Lung (tissue), 12 donors: ENCODE measurements around the gene VPS8. TPM values are rescaled to one million over a fixed set of nuclear protein-coding genes. Genes with fewer than 3 reads are reported as not detected.

Experiments
- ATAC-seq: fragments of 200-7000 bp; cut with Tn5 transposase; one replicate; pipeline ENCODE4 v1.9.1; 2020; ENCODE audit warnings: moderate number of reproducible peaks; ENCODE audit not compliant: insufficient read depth, low FRiP score
- DNase-seq, 3 donors: peaks; one replicate each; pipeline ENCODE4 v3.0.0-alpha.2; 2013 to 2017
- H3K27ac ChIP-seq, 2 donors: one replicate each; pipeline ENCODE4 v1.5.1; 2013; ENCODE audit warnings: mild to moderate bottlenecking in 2 of 2, moderate library complexity in 2 of 2, control low read depth in 1 of 2, inconsistent platforms in 1 of 2, low read depth in 1 of 2, low read length in 1 of 2
- H3K27me3 ChIP-seq, 3 donors: one replicate each; pipeline ENCODE4 v1.5.1; 2013; ENCODE audit warnings: low read length in 2 of 3; ENCODE audit not compliant: control insufficient read depth in 3 of 3, insufficient read depth in 3 of 3
- H3K36me3 ChIP-seq, 4 donors: one replicate each; pipeline ENCODE4 v1.5.1; 2013; ENCODE audit warnings: low read length in 4 of 4, mild to moderate bottlenecking in 1 of 4, moderate library complexity in 1 of 4; ENCODE audit not compliant: control insufficient read depth in 4 of 4, insufficient read depth in 4 of 4
- H3K4me1 ChIP-seq, 5 donors: one replicate each; pipeline ENCODE4 v1.5.1; 2013; ENCODE audit warnings: low read length in 5 of 5, mild to moderate bottlenecking in 2 of 5, moderate library complexity in 1 of 5; ENCODE audit not compliant: control insufficient read depth in 5 of 5, insufficient read depth in 5 of 5
- H3K4me3 ChIP-seq: one replicate; pipeline ENCODE4 v1.5.1; 2013; ENCODE audit warnings: mild to moderate bottlenecking, control low read depth, moderate library complexity
- H3K9ac ChIP-seq, 2 donors: one replicate each; pipeline ENCODE4 v1.5.1; 2013; ENCODE audit warnings: low read length in 2 of 2, control low read depth in 1 of 2; ENCODE audit not compliant: insufficient read depth in 1 of 2
- H3K9me3 ChIP-seq, 4 donors: one replicate each; pipeline ENCODE4 v1.5.1; 2013; ENCODE audit warnings: low read length in 3 of 4, mild to moderate bottlenecking in 1 of 4, moderate library complexity in 1 of 4; ENCODE audit not compliant: control insufficient read depth in 4 of 4, insufficient read depth in 3 of 4
- WGBS, 2 donors: extraction: QIAGEN DNeasy Blood & Tissue Kit; methylation state at CpG; one replicate each; pipeline ENCODE4 v1.1.7; 2013; 5-methylcytosine and 5-hydroxymethylcytosine counted together
- polyA plus RNA-seq, 2 donors: library from polyadenylated mRNA; stranded (reverse); fragments of 200-250 nt; gene quantifications; one replicate each; pipeline ENCODE4 v1.2.1, GENCODE V29; 2013
- total RNA-seq, 2 donors: library from RNA; depleted of rRNA in 1 of 2; stranded (reverse); fragments of >200 nt in 1 of 2; gene quantifications; one replicate each; pipeline ENCODE4 v1.2.1, GENCODE V29; 2014 to 2021
- TF ChIP-seq, protein P1 (sequence below): IDR thresholded peaks from 2 replicates; pipeline ENCODE4 v1.5.1; 2012; ENCODE audit warnings: mild to moderate bottlenecking; ENCODE audit errors: control extremely low read depth, extremely low read depth
- donor health status: control.
- donor health status: control.
- donor health status: Bipolar disorder and iron deficiency.
- donor health status: healthy.
- donor health status: DM: yes; HTN: yes; CAD: no.

The VPS8 gene
- total and polyA plus RNA-seq, 4 donors: 13.9 to 184 (median 38.5) TPM

GRCh38 chr3:184907681-184908649 is 96.0 kb downstream of the VPS8 start:
- Histone ChIP-seq H3K27me3 (no peaks in the 10 kb centered on the region), H3K36me3 (peaks cover 0 to 13% (median 6%) of the 10 kb centered on the region in 4 donors), H3K9ac (no peak overlapping the region), H3K4me3 (no peak overlapping the region), H3K9me3 (peaks cover 0 to 4% (median 0%) of the 10 kb centered on the region in 4 donors), H3K4me1 (peaks cover 0 to 9% (median 0%) of the 10 kb centered on the region in 5 donors), H3K27ac (no peak overlapping the region)
- TF ChIP-seq, protein P1, sequence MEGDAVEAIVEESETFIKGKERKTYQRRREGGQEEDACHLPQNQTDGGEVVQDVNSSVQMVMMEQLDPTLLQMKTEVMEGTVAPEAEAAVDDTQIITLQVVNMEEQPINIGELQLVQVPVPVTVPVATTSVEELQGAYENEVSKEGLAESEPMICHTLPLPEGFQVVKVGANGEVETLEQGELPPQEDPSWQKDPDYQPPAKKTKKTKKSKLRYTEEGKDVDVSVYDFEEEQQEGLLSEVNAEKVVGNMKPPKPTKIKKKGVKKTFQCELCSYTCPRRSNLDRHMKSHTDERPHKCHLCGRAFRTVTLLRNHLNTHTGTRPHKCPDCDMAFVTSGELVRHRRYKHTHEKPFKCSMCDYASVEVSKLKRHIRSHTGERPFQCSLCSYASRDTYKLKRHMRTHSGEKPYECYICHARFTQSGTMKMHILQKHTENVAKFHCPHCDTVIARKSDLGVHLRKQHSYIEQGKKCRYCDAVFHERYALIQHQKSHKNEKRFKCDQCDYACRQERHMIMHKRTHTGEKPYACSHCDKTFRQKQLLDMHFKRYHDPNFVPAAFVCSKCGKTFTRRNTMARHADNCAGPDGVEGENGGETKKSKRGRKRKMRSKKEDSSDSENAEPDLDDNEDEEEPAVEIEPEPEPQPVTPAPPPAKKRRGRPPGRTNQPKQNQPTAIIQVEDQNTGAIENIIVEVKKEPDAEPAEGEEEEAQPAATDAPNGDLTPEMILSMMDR: no peak
- 95 to 97% methylated on average over 14 of the region's 14 CpGs for WGBS, 2 donors
- no peak for ATAC-seq
- DNase-seq: peak in 1 of 3 donors; percentile 26

DNA sequence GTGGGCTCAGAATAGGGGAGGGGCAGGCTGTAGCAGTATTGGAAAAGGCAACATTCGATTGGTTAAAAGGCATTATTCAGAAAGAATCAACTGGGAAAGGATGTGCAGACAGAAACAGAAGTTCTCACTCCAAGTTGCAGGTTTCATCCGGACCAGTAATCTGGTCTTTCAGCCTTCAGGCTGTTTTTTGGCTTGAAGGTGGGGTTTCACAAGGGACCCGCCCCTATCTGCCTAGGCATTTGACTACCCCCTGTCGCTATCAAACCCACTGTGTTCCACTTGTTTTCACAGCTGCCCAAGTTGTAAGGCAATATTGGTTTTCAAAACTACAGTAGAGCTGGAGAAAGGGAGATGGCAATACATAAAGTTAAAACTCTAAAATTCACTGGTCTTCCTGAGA is 96.9 kb downstream of the VPS8 start:
- Histone ChIP-seq H3K36me3 (peaks cover 0 to 13% (median 6%) of the 10 kb centered on the region in 4 donors), H3K27ac (no peak overlapping the region), H3K9me3 (peaks cover 0 to 4% (median 0%) of the 10 kb centered on the region in 4 donors), H3K9ac (no peak overlapping the region), H3K27me3 (no peaks in the 10 kb centered on the region), H3K4me1 (peaks cover 0 to 9% (median 0%) of the 10 kb centered on the region in 5 donors), H3K4me3 (no peak overlapping the region)
- WGBS, 2 donors: 94 to 95% methylated on average over 4 of the region's 4 CpGs
- DNase-seq (no peak), ATAC-seq (no peak)
- TF ChIP-seq, protein P1: no peak

DNA sequence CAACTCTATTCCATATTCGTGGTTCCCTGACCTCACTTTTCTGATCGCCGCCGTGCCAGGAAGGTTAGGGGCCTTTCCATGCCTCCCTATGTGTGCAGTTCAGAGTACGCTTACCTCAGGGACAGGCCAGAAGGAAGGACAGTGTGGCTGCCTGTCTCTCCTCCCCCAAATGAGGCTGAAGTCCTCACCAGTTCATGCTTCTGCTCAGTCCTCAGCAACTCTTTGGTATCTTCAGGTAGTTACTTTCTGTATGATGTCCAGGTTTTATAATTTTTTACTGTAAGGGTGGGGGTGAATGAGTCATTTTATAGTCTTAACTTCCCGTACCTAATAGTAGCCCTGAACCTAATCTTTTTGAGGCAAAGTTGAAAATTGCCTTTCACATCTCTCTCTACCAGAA is 98.7 kb downstream of the VPS8 start:
- Histone ChIP-seq H3K36me3 (peaks cover 5 to 14% (median 9%) of the 10 kb centered on the region in 4 donors), H3K4me1 (peaks cover 0 to 9% (median 0%) of the 10 kb centered on the region in 5 donors), H3K9me3 (no peaks in the 10 kb centered on the region), H3K4me3 (no peak overlapping the region), H3K27ac (no peak overlapping the region), H3K27me3 (no peaks in the 10 kb centered on the region), H3K9ac (no peak overlapping the region)
- 95 to 96% methylated on average over 6 of the region's 6 CpGs for WGBS, 2 donors
- ATAC-seq (no peak), DNase-seq (no peak)
- TF ChIP-seq, protein P1: no peak
